Body of pancreas (tissue), 4 donors: ENCODE data around the gene PHC3. TPM values are rescaled to one million over a fixed set of nuclear protein-coding genes. Genes with fewer than 3 reads are reported as not detected.

Experiments
- ATAC-seq: fragments of 150-250 bp; one replicate; pipeline ENCODE4 v1.9.1; 2016
- DNase-seq, 4 donors: peaks; one replicate each; pipeline ENCODE4 v3.0.0-alpha.2; 2019
- H3K27ac ChIP-seq, 4 donors: fragments of 200-600 bp; sonication (generic); 1 replicate in 3 of 4; 2 replicates in 1 of 4; pipeline versions ENCODE4 v1.5.1 to v1.6.1; 2016 to 2019; ENCODE audit warnings: mild to moderate bottlenecking in 1 of 4, mixed read lengths in 1 of 4, moderate library complexity in 1 of 4
- H3K27me3 ChIP-seq, 2 donors: fragments of 200-600 bp; sonication (generic); one replicate each; pipeline ENCODE4 v1.6.0; 2016; ENCODE audit warnings: mild to moderate bottlenecking in 1 of 2
- H3K36me3 ChIP-seq, 2 donors: fragments of 200-600 bp; sonication (generic); replicated peaks in 1 of 2; 2 replicates each; pipeline ENCODE4 v1.5.1; 2016; ENCODE audit warnings: low read depth in 2 of 2; ENCODE audit not compliant: insufficient read depth in 1 of 2
- H3K4me1 ChIP-seq: fragments of 200-600 bp; sonication (generic); one replicate; pipeline ENCODE4 v1.6.0; 2016
- H3K4me3 ChIP-seq, 2 donors: fragments of 200-600 bp; sonication (generic); 1 replicate in 1 of 2; 2 replicates in 1 of 2; pipeline ENCODE4 v1.5.1; 2016 to 2019
- H3K9me3 ChIP-seq, 3 donors: fragments of 200-600 bp; sonication (generic); 1 replicate in 2 of 3; 2 replicates in 1 of 3; pipeline ENCODE4 v1.5.1; 2016
- CTCF ChIP-seq, 7 experiments: fragments of 450-650 bp in 4 of 7; fragments of 200-600 bp in 3 of 7; sonication (generic) in 3 of 7; IDR thresholded peaks; one replicate each; pipeline ENCODE4 v1.5.1; 2016 to 2019; ENCODE audit warnings: antibody characterized with exemption in 7 of 7
- POLR2A ChIP-seq, 3 donors: fragments of 450-650 bp; IDR thresholded peaks; one replicate each; pipeline ENCODE4 v1.6.1; 2016; ENCODE audit warnings: antibody characterized with exemption in 3 of 3, mild to moderate bottlenecking in 2 of 3
- WGBS, 2 donors: methylation state at CpG; one replicate each; pipeline ENCODE4 v1.1.5; 2017; 5-methylcytosine and 5-hydroxymethylcytosine counted together
- intact Hi-C: fragments of 100-400 bp; cut with DNase I; formaldehyde crosslinking; loops from one replicate; pipeline ENCODE4 v1.15.1; 2023
- total RNA-seq, 2 donors: library from RNA; depleted of rRNA; stranded (reverse); fragments of >200 nt; gene quantifications; one replicate each; pipeline ENCODE4 v1.1.0, GENCODE V29; 2016

Gene PHC3
- total RNA-seq, 2 donors from 2014 or later, result 34.8 to 58.7 TPM

- Histone ChIP-seq H3K36me3 (peaks cover 0 to 5% of the 10 kb centered on the region in 2 donors), H3K4me3 (no peak overlapping the region), H3K27me3 (no peaks in the 10 kb centered on the region), H3K4me1 (no peaks in the 10 kb centered on the region), H3K9me3 (no peaks in the 10 kb centered on the region), H3K27ac (no peak overlapping the region)
- no peak for TF ChIP-seq POLR2A (IDR thresholded peaks at IDR 0.05)
- no peak for TF ChIP-seq CTCF (IDR thresholded peaks at IDR 0.05)
- DNase-seq, result no peak
- intact Hi-C loops, result no loop called here
- 84 to 91% methylated on average over 2 of the region's 2 CpGs for WGBS, 2 donors
- ATAC-seq, result no peak
Measured at GRCh38 chr3:170109579-170110293, 71.8 kb downstream of the PHC3 start.

GRCh38 chr3:170108955-170109354 lies 72.6 kb downstream of the PHC3 start:
- TF ChIP-seq POLR2A (IDR thresholded peaks at IDR 0.05) (no peak), CTCF (IDR thresholded peaks at IDR 0.05) (no peak)
- DNase-seq (no peak), ATAC-seq (no peak)
- 93% methylated on average over 3 of the region's 3 CpGs for WGBS, 2 donors
- no peaks in the 10 kb centered on the region for H3K9me3 ChIP-seq
- intact Hi-C loops, result no loop called here
- H3K27ac ChIP-seq, result no peak overlapping the region
- no peaks in the 10 kb centered on the region for H3K27me3 ChIP-seq
- no peak overlapping the region for H3K4me3 ChIP-seq
- no peaks in the 10 kb centered on the region for H3K4me1 ChIP-seq
- peaks cover 0 to 4% of the 10 kb centered on the region in 2 donors for H3K36me3 ChIP-seq

- no peaks in the 10 kb centered on the region for H3K27me3 ChIP-seq
- no peak overlapping the region for H3K4me3 ChIP-seq
- no peak for TF ChIP-seq POLR2A (IDR thresholded peaks at IDR 0.05)
- no peak for TF ChIP-seq CTCF (IDR thresholded peaks at IDR 0.05)
- no peaks in the 10 kb centered on the region for H3K9me3 ChIP-seq
- 90 to 98% methylated on average over 1 of the region's 1 CpG for WGBS, 2 donors
- intact Hi-C loops, result no loop called here
- H3K36me3 ChIP-seq, result peaks cover 0 to 2% of the 10 kb centered on the region in 2 donors
- H3K27ac ChIP-seq, result no peak overlapping the region
- no peaks in the 10 kb centered on the region for H3K4me1 ChIP-seq
- ATAC-seq (no peak), DNase-seq (no peak)
Measured at GRCh38 chr3:170107941-170108340, 73.6 kb downstream of the PHC3 start.

GRCh38 chr3:170102431-170102830 lies 79.1 kb downstream of the PHC3 start:
- no peak for TF ChIP-seq POLR2A (IDR thresholded peaks at IDR 0.05)
- TF ChIP-seq CTCF (IDR thresholded peaks at IDR 0.05), result no peak
- no peak overlapping the region for H3K27ac ChIP-seq
- no peak overlapping the region for H3K4me3 ChIP-seq
- H3K9me3 ChIP-seq, result no peaks in the 10 kb centered on the region
- intact Hi-C loops, result no loop called here
- H3K27me3 ChIP-seq, result no peaks in the 10 kb centered on the region
- WGBS, 2 donors, result 95 to 96% methylated on average over 8 of the region's 8 CpGs
- peaks cover 12 to 16% of the 10 kb centered on the region in 2 donors for H3K36me3 ChIP-seq
- DNase-seq, result no peak
- no peaks in the 10 kb centered on the region for H3K4me1 ChIP-seq
- no peak for ATAC-seq

GRCh38 chr3:170100944-170101343 lies 80.6 kb downstream of the PHC3 start:
- H3K27ac ChIP-seq, result no peak overlapping the region
- H3K9me3 ChIP-seq, result no peaks in the 10 kb centered on the region
- peaks cover 15 to 26% of the 10 kb centered on the region in 2 donors for H3K36me3 ChIP-seq
- no peak overlapping the region for H3K4me3 ChIP-seq
- 88 to 95% methylated on average over 1 of the region's 1 CpG for WGBS, 2 donors
- TF ChIP-seq CTCF (IDR thresholded peaks at IDR 0.05) (no peak), POLR2A (IDR thresholded peaks at IDR 0.05) (no peak)
- DNase-seq (no peak), ATAC-seq (no peak)
- H3K4me1 ChIP-seq, result no peaks in the 10 kb centered on the region
- H3K27me3 ChIP-seq, result no peaks in the 10 kb centered on the region
- intact Hi-C loops, result no loop called here
